UCSD-AML1 (cell line): ENCODE results near the gene SMYD3.

Experiments
- DNase-seq: peaks from one replicate; lab custom pipeline; 2025; ENCODE audit not compliant: unreplicated experiment; lab: John Stamatoyannopoulos, UW

Gene SMYD3

GRCh38 chr1:246281195-246281594 is 225.9 kb downstream of the SMYD3 start:
- no peak for DNase-seq

GRCh38 chr1:246280551-246280950 is 226.5 kb downstream of the SMYD3 start:
- DNase-seq: no peak

GRCh38 chr1:246279402-246279801 is 227.7 kb downstream of the SMYD3 start:
- no peak for DNase-seq

- DNase-seq: no peak
Observed at GRCh38 chr1:246278371-246278770, 228.7 kb downstream of the SMYD3 start.

GRCh38 chr1:246275036-246275435 is 232.0 kb downstream of the SMYD3 start:
- no peak for DNase-seq

- no peak for DNase-seq
Observed at GRCh38 chr1:246274186-246274585, 232.9 kb downstream of the SMYD3 start.

GRCh38 chr1:246271516-246271915 is 235.6 kb downstream of the SMYD3 start:
- no peak for DNase-seq

- no peak for DNase-seq
Observed at GRCh38 chr1:246270236-246270635, 236.8 kb downstream of the SMYD3 start.

GRCh38 chr1:246269466-246269865 is 237.6 kb downstream of the SMYD3 start:
- no peak for DNase-seq

GRCh38 chr1:246267896-246268295 is 239.2 kb downstream of the SMYD3 start:
- DNase-seq: no peak

GRCh38 chr1:246267426-246267825 is 239.7 kb downstream of the SMYD3 start:
- no peak for DNase-seq

- no peak for DNase-seq
Observed at GRCh38 chr1:246265481-246265880, 241.6 kb downstream of the SMYD3 start.

GRCh38 chr1:246262281-246262680 is 244.8 kb downstream of the SMYD3 start:
- no peak for DNase-seq

- no peak for DNase-seq
Observed at GRCh38 chr1:246261639-246262038, 245.4 kb downstream of the SMYD3 start.

GRCh38 chr1:246258250-246258649 is 248.8 kb downstream of the SMYD3 start:
- no peak for DNase-seq

GRCh38 chr1:246255773-246256172 is 251.3 kb downstream of the SMYD3 start:
- DNase-seq: no peak

- no peak for DNase-seq
Observed at GRCh38 chr1:246254854-246255253, 252.2 kb downstream of the SMYD3 start.

GRCh38 chr1:246246430-246246829 is 260.6 kb downstream of the SMYD3 start:
- no peak for DNase-seq

GRCh38 chr1:246245541-246245940 is 261.5 kb downstream of the SMYD3 start:
- no peak for DNase-seq

- DNase-seq: no peak
Observed at GRCh38 chr1:246232126-246232525, 275.0 kb downstream of the SMYD3 start.

GRCh38 chr1:246226041-246226440 is 281.0 kb downstream of the SMYD3 start:
- DNase-seq: no peak

- no peak for DNase-seq
Observed at GRCh38 chr1:246221485-246222255, 285.4 kb downstream of the SMYD3 start.

- DNase-seq: no peak
Observed at GRCh38 chr1:246220495-246221065, 286.5 kb downstream of the SMYD3 start.
